HCT116 (cell line): Measurements from ENCODE around the gene SFXN3. TPM values are rescaled to one million over a fixed set of nuclear protein-coding genes. Genes with fewer than 3 reads are reported as not detected.
A peak's percentile ranks its signal among the peaks of the same experiment; 100 is the strongest.

Experiments
- ATAC-seq: fragments of 200-7000 bp; cut with Tn5 transposase; 2 replicates; pipeline ENCODE4 v1.9.1; 2020; ENCODE audit warnings: mild to moderate bottlenecking, moderate library complexity
- BruUV-seq: library from RNA; stranded (reverse); fragments of 400-500 nt; replicated peaks from 2 replicates; lab custom pipeline; 2021; lab: Mats Ljungman, UMichigan
- CTCF ChIA-PET: fragments of 300-600 bp; sonication (Branson Sonifier 250); formaldehyde crosslinking; loops from one replicate; lab custom pipeline; 2021; ENCODE audit warnings: antibody characterized with exemption; lab: Charles Lee
- POLR2A ChIA-PET: fragments of 300-600, 350-600 bp; sonication (Branson Sonifier 250); formaldehyde crosslinking; loops from one replicate; lab custom pipeline; 2021; ENCODE audit warnings: antibody characterized with exemption; lab: Charles Lee
- RAD21 ChIA-PET, 2 experiments: fragments of 300-600 bp; sonication (Branson Sonifier 250); formaldehyde crosslinking; loops; one replicate each; lab custom pipeline; 2023; ENCODE audit warnings: low total read pairs in 2 of 2; ENCODE audit not compliant: uncharacterized antibody in 2 of 2, unreplicated experiment in 2 of 2, low non-redundant PET in 1 of 2; lab: Charles Lee
- DNase-seq: peaks from one replicate; pipeline ENCODE4 v3.0.0-alpha.2; 2010; ENCODE audit warnings: low read depth, low spot score
- H2AFZ ChIP-seq: fragments of 200-600 bp; shearing (Covaris generic), sonication (generic); 2 replicates; pipeline ENCODE4 v1.6.1; 2017; ENCODE audit warnings: low read depth, mixed run types, mixed read lengths, antibody characterized with exemption, low read length; ENCODE audit not compliant: poor library complexity, severe bottlenecking
- H3K27ac ChIP-seq: 2 replicates; pipeline ENCODE4 v1.5.1; 2012; ENCODE audit warnings: low read depth, low read length
- H3K27me3 ChIP-seq: fragments of 200-600 bp; sonication (generic); 2 replicates; pipeline ENCODE4 v1.6.1; 2016; ENCODE audit warnings: mixed run types, low read length, mixed read lengths; ENCODE audit not compliant: insufficient read depth
- H3K36me3 ChIP-seq, 2 experiments: fragments of 200-500 bp in 1 of 2; fragments of 200-600 bp in 1 of 2; sonication (Bioruptor generic) in 1 of 2; sonication (generic) in 1 of 2; 2 replicates each; pipeline versions ENCODE4 v1.5.1 to v1.6.1; 2014 to 2016; ENCODE audit warnings: low read length in 2 of 2, inconsistent platforms in 1 of 2, mixed read lengths in 1 of 2, mixed run types in 1 of 2; ENCODE audit not compliant: insufficient read depth in 2 of 2, control insufficient read depth in 1 of 2
- H3K4me1 ChIP-seq, 2 experiments: fragments of 200-600 bp in 1 of 2; sonication (generic) in 1 of 2; 2 replicates each; pipeline versions ENCODE4 v1.5.1 to v1.6.1; 2012 to 2017; ENCODE audit warnings: low read length in 2 of 2, inconsistent platforms in 1 of 2, mild to moderate bottlenecking in 1 of 2, mixed read lengths in 1 of 2, mixed run types in 1 of 2, moderate library complexity in 1 of 2; ENCODE audit not compliant: insufficient read depth in 2 of 2, control insufficient read depth in 1 of 2
- H3K4me2 ChIP-seq: fragments of 200-600 bp; sonication (generic); 2 replicates; pipeline ENCODE4 v1.6.1; 2017; ENCODE audit warnings: mixed run types, low read length, mixed read lengths
- H3K4me3 ChIP-seq, 2 experiments: fragments of 200-600 bp in 1 of 2; sonication (generic) in 1 of 2; replicated peaks in 1 of 2; 2 replicates each; pipeline ENCODE4 v1.5.1; 2011 to 2016; ENCODE audit warnings: low read length in 2 of 2, control low read depth in 1 of 2, low read depth in 1 of 2, mild to moderate bottlenecking in 1 of 2, mixed read lengths in 1 of 2, mixed run types in 1 of 2
- H3K79me2 ChIP-seq: fragments of 200-600 bp; sonication (generic); 2 replicates; pipeline ENCODE4 v1.6.1; 2017; ENCODE audit warnings: mild to moderate bottlenecking, mixed run types, low read length, moderate library complexity, mixed read lengths; ENCODE audit not compliant: insufficient read depth
- H3K9ac ChIP-seq: fragments of 200-600 bp; sonication (generic); 2 replicates; pipeline ENCODE4 v1.6.1; 2016; ENCODE audit warnings: low read length, mixed read lengths
- H3K9me2 ChIP-seq: fragments of 200-600 bp; sonication (generic), shearing (Covaris generic); 2 replicates; pipeline ENCODE4 v1.6.1; 2017; ENCODE audit warnings: mixed run types, mild to moderate bottlenecking, moderate library complexity; ENCODE audit not compliant: insufficient read depth
- H3K9me3 ChIP-seq, 2 experiments: fragments of 200-500 bp in 1 of 2; fragments of 200-600 bp in 1 of 2; sonication (Bioruptor generic) in 1 of 2; sonication (generic) in 1 of 2; 2 replicates each; pipeline ENCODE4 v1.6.1; 2014 to 2017; ENCODE audit warnings: low read length in 2 of 2, mixed read lengths in 2 of 2, inconsistent platforms in 1 of 2, low read depth in 1 of 2, mild to moderate bottlenecking in 1 of 2, mixed run types in 1 of 2, moderate library complexity in 1 of 2; ENCODE audit not compliant: control insufficient read depth in 1 of 2, insufficient read depth in 1 of 2
- H4K20me1 ChIP-seq: fragments of 200-600 bp; sonication (generic), shearing (Covaris generic); 2 replicates; pipeline ENCODE4 v1.6.1; 2017; ENCODE audit warnings: mixed run types, mild to moderate bottlenecking, moderate library complexity; ENCODE audit not compliant: insufficient read depth
- CTCF ChIP-seq, 3 experiments: fragments of 200-600 bp in 1 of 3; sonication (generic) in 1 of 3; IDR thresholded peaks in 2 of 3; conservative IDR thresholded peaks in 1 of 3; 2 replicates each; pipeline ENCODE4 v1.5.1; 2012 to 2017; ENCODE audit warnings: low read depth in 2 of 3, low read length in 2 of 3, antibody characterized with exemption in 1 of 3, borderline replicate concordance in 1 of 3, control low read depth in 1 of 3, mild to moderate bottlenecking in 1 of 3, mixed read lengths in 1 of 3, mixed run types in 1 of 3, moderate library complexity in 1 of 3; ENCODE audit not compliant: insufficient read depth in 1 of 3
- ELF1 ChIP-seq: IDR thresholded peaks from 2 replicates; pipeline ENCODE4 v1.6.1; 2012; ENCODE audit warnings: low read depth, borderline replicate concordance
- FOSL1 ChIP-seq: IDR thresholded peaks from 2 replicates; pipeline ENCODE4 v1.6.1; 2012; ENCODE audit warnings: low read depth
- MAX ChIP-seq: IDR thresholded peaks from 2 replicates; pipeline ENCODE4 v1.6.1; 2012
- POLR2AphosphoS5 ChIP-seq: IDR thresholded peaks from 2 replicates; pipeline ENCODE4 v1.6.1; 2011; ENCODE audit warnings: mild to moderate bottlenecking, low read depth, low read length, moderate library complexity
- REST ChIP-seq: IDR thresholded peaks from 2 replicates; pipeline ENCODE4 v1.6.1; 2012; ENCODE audit warnings: low read depth
- SIN3A ChIP-seq: IDR thresholded peaks from 2 replicates; pipeline ENCODE4 v1.6.1; 2012; ENCODE audit warnings: low read depth
- SRF ChIP-seq: IDR thresholded peaks from 2 replicates; pipeline ENCODE4 v1.6.1; 2012; ENCODE audit warnings: low read depth
- intact Hi-C: fragments of 100-400 bp; cut with micrococcal nuclease; formaldehyde crosslinking; loops from 2 replicates; pipeline ENCODE4 v1.10.0; 2022
- total RNA-seq: library from RNA; stranded (reverse); gene quantifications from one replicate; pipeline ENCODE4 v1.2.1, GENCODE V29; 2021; ENCODE audit not compliant: unreplicated experiment

The SFXN3 gene
- total RNA-seq, 1 experiment from 2014 or later = 52.5 TPM

GRCh38 chr10:101028446-101029337, 2.3 kb upstream of the SFXN3 start:
- H3K4me3 ChIP-seq = no peak overlapping the region
- DNase-seq = no peak

GRCh38 chr10:101029520-101030295, 1.3 kb upstream of the SFXN3 start:
- TF ChIP-seq REST = no peak
- TF ChIP-seq CTCF (IDR thresholded peaks at IDR 0.05 in 2 of 3, conservative IDR thresholded peaks at IDR 0.05 in 1 of 3; ENCODE audit: borderline replicate concordance in 1 of 3, insufficient read depth in 1 of 3, low read depth in 2 of 3, low read length in 2 of 3) = peak in 2 of 3 experiments; percentile 44 to 51; a peak in 4 of 6 replicates
- TF ChIP-seq ELF1 = no peak
- TF ChIP-seq SRF = no peak
- TF ChIP-seq FOSL1 = no peak
- CTCF ChIA-PET = interaction anchor here (0.6 to 5.8 kb wide), 13 partner anchors 11 to 88 kb away, joined by 3 to 71 read pairs (median 6); no protein-coding TSS in a partner anchor
- H3K9me3 ChIP-seq = no peaks in the 10 kb centered on the region
- POLR2A ChIA-PET = interaction anchor here (1.4 to 2.0 kb wide), 3 partner anchors 12 to 113 kb away, joined by 4 to 12 read pairs (median 5); no protein-coding TSS in a partner anchor
- peak overlapping the region in 1 of 2 experiments; percentile 67; a peak in 1 of 4 replicates for H3K4me3 ChIP-seq
- H4K20me1 ChIP-seq = no peaks in the 10 kb centered on the region
- H3K9ac ChIP-seq = no peak overlapping the region
- no peak overlapping the region for H2AFZ ChIP-seq
- intact Hi-C loops = no loop called here
- peaks cover 12% of the 10 kb centered on the region for H3K79me2 ChIP-seq
- no peak overlapping the region; the same call in 1 of the 2 replicates for H3K27ac ChIP-seq
- DNase-seq (no peak), ATAC-seq (no peak)
- peaks cover 32 to 56% of the 10 kb centered on the region in 2 experiments for H3K4me1 ChIP-seq
- H3K36me3 ChIP-seq = peaks cover 1 to 2% of the 10 kb centered on the region in 2 experiments; a peak in 2 of 4 replicates
- no peaks in the 10 kb centered on the region for H3K27me3 ChIP-seq
- peak overlapping the region; percentile 96 for H3K4me2 ChIP-seq
- TSS peak; percentile 34 for BruUV-seq
- H3K9me2 ChIP-seq = no peaks in the 10 kb centered on the region
- RAD21 ChIA-PET = interaction anchor here (0.7 to 1.3 kb wide), 2 partner anchors 15 to 64 kb away, joined by 3 to 5 read pairs; no protein-coding TSS in a partner anchor

More at GRCh38 chr10:101028446-101029337, 2.3 kb upstream of the SFXN3 start:
- Histone ChIP-seq H3K9ac (0 out of 2 replicates have a peak overlapping the region, but pooled peaks have one; percentile 3), H3K4me2 (peak overlapping the region; percentile 96), H3K79me2 (peaks cover 12% of the 10 kb centered on the region), H2AFZ (no peak overlapping the region), H3K36me3 (no peaks in the 10 kb centered on the region), H3K27ac (no peak overlapping the region), H3K9me2 (no peaks in the 10 kb centered on the region), H4K20me1 (no peaks in the 10 kb centered on the region), H3K27me3 (no peaks in the 10 kb centered on the region), H3K4me1 (peaks cover 31 to 55% of the 10 kb centered on the region in 2 experiments), H3K9me3 (no peaks in the 10 kb centered on the region)
- ATAC-seq = no peak
- intact Hi-C loops = no loop called here
- RAD21 ChIA-PET = no interaction called here
- no peak for TF ChIP-seq SIN3A
- no peak for TF ChIP-seq MAX
- TF ChIP-seq FOSL1 = no peak
- no peak for TF ChIP-seq POLR2AphosphoS5
- POLR2A ChIA-PET = no interaction called here
- no TSS peak for BruUV-seq
- CTCF ChIA-PET = interaction anchor here (1.1 to 5.8 kb wide), 8 partner anchors 10 to 67 kb away, joined by 3 to 71 read pairs (median 9); no protein-coding TSS in a partner anchor
